Gastrocnemius medialis (tissue), 4 donors: ENCODE data around the gene TSPAN11.

ENCODE experiments used
- CTCF ChIP-seq, 5 experiments: fragments of 450-650 bp in 3 of 5; fragments of 200-600 bp in 2 of 5; sonication (generic) in 2 of 5; IDR thresholded peaks in 4 of 5; conservative IDR thresholded peaks in 1 of 5; 1 replicate in 4 of 5; 2 replicates in 1 of 5; pipeline ENCODE4 v1.5.1; 2016 to 2019; ENCODE audit warnings: antibody characterized with exemption in 5 of 5, mild to moderate bottlenecking in 3 of 5, moderate library complexity in 3 of 5
- POLR2A ChIP-seq, 2 donors: fragments of 450-650 bp; IDR thresholded peaks; one replicate each; pipeline ENCODE4 v1.6.1; 2017; ENCODE audit warnings: antibody characterized with exemption in 2 of 2, mild to moderate bottlenecking in 2 of 2, moderate library complexity in 2 of 2

DNA sequence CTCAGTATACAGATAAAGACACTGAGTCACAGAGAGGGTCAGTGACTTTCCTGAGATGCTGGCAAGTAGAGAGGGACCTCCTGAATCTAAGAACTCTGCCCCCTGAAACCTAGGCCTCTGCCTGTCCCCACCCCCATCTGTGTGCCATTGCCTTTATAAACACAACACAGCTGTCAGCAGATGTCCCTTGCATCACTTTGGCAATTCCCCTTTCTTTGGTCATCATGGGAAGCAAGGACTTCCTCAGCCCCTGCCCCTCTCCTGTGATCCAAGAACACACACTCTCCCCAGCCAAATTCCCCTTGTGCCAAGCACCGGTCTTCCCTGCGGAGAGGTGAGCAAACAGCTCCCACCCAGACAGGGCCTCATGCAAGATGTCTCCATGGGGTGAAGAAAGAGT is 8.3 kb downstream of the TSPAN11 start:
- TF ChIP-seq CTCF (IDR thresholded peaks at IDR 0.05 in 4 of 5, conservative IDR thresholded peaks at IDR 0.05 in 1 of 5) (no peak), POLR2A (IDR thresholded peaks at IDR 0.05) (no peak)
